CD4-positive, alpha-beta memory T cell (primary cell): ENCODE measurements around the gene TGFA. TPM values are rescaled to one million over a fixed set of nuclear protein-coding genes. Genes with fewer than 3 reads are reported as not detected.

Experiments
- CTCF ChIA-PET: fragments of 350-600 bp; sonication (Branson Sonifier 250); formaldehyde crosslinking; loops from one replicate; lab custom pipeline; 2021; ENCODE audit warnings: inconsistent platforms; ENCODE audit not compliant: partially characterized antibody; lab: Charles Lee
- POLR2A ChIA-PET: fragments of 350-600 bp; sonication (Branson Sonifier 250); formaldehyde crosslinking; loops from one replicate; lab custom pipeline; 2021; ENCODE audit not compliant: partially characterized antibody; lab: Charles Lee
- DNase-seq, 5 donors: peaks; one replicate each; pipeline versions ENCODE4 v3.0.0 to v3.0.0-alpha.2; 2020 to 2022; ENCODE audit warnings: mixed read lengths in 1 of 5
- H3K27ac ChIP-seq: one replicate; pipeline ENCODE4 v1.7.0; 2013; ENCODE audit warnings: low read depth, low read length
- H3K27me3 ChIP-seq: 2 replicates; pipeline ENCODE4 v1.7.0; 2013; ENCODE audit warnings: mild to moderate bottlenecking, low read length, moderate library complexity; ENCODE audit not compliant: insufficient read depth
- H3K36me3 ChIP-seq: 2 replicates; pipeline ENCODE4 v1.7.0; 2013; ENCODE audit warnings: mild to moderate bottlenecking, low read length, moderate library complexity; ENCODE audit not compliant: insufficient read depth
- H3K4me1 ChIP-seq: 2 replicates; pipeline ENCODE4 v1.7.0; 2013; ENCODE audit warnings: mild to moderate bottlenecking, low read length, moderate library complexity; ENCODE audit not compliant: insufficient read depth
- H3K4me3 ChIP-seq, 2 donors: one replicate each; pipeline ENCODE4 v1.7.0; 2013; ENCODE audit warnings: low read length in 2 of 2, mild to moderate bottlenecking in 1 of 2
- H3K9me3 ChIP-seq, 2 donors: one replicate each; pipeline ENCODE4 v1.7.0; 2013; ENCODE audit warnings: low read length in 2 of 2, control low read depth in 1 of 2; ENCODE audit not compliant: control insufficient read depth in 1 of 2
- H3K27ac Mint-ChIP-seq, 7 donors: one replicate each; pipeline ENCODE4 v1.8.0; 2020 to 2021; ENCODE audit warnings: mixed read lengths in 7 of 7, mild to moderate bottlenecking in 6 of 7, inconsistent platforms in 3 of 7, moderate library complexity in 3 of 7
- H3K27me3 Mint-ChIP-seq, 2 donors: one replicate each; pipeline ENCODE4 v1.8.0; 2020 to 2021; ENCODE audit warnings: mixed read lengths in 2 of 2
- H3K36me3 Mint-ChIP-seq, 2 donors: one replicate each; pipeline ENCODE4 v1.8.0; 2020 to 2021; ENCODE audit warnings: mixed read lengths in 2 of 2, inconsistent platforms in 1 of 2, mild to moderate bottlenecking in 1 of 2
- H3K4me1 Mint-ChIP-seq, 4 donors: one replicate each; pipeline ENCODE4 v1.8.0; 2020 to 2021; ENCODE audit warnings: mixed read lengths in 4 of 4, mild to moderate bottlenecking in 1 of 4
- H3K4me3 Mint-ChIP-seq, 8 donors: one replicate each; pipeline ENCODE4 v1.8.0; 2020 to 2021; ENCODE audit warnings: mixed read lengths in 8 of 8, mild to moderate bottlenecking in 7 of 8, moderate library complexity in 6 of 8, inconsistent platforms in 3 of 8
- H3K9me3 Mint-ChIP-seq, 8 donors: one replicate each; pipeline ENCODE4 v1.8.0; 2020 to 2021; ENCODE audit warnings: mixed read lengths in 8 of 8, mild to moderate bottlenecking in 5 of 8, inconsistent platforms in 3 of 8, moderate library complexity in 1 of 8
- intact Hi-C: fragments of 100-400 bp; cut with micrococcal nuclease; formaldehyde crosslinking; loops from one replicate; pipeline ENCODE4 v1.15.1; 2023
- polyA plus RNA-seq, 2 donors: library from polyadenylated mRNA; unstranded; fragments of 300-500 nt; fragmentation: Illumina TruSeq; gene quantifications; one replicate each; pipeline ENCODE4 v1.2.3, GENCODE V29; 2021
- total RNA-seq, 2 experiments: library from RNA; stranded (reverse); gene quantifications; one replicate each; pipeline ENCODE4 v1.2.3, GENCODE V29; 2021

Gene TGFA
- total and polyA plus RNA-seq, 4 experiments from 2014 or later = 0.46 to 4.2 (median 2.3) TPM

DNA sequence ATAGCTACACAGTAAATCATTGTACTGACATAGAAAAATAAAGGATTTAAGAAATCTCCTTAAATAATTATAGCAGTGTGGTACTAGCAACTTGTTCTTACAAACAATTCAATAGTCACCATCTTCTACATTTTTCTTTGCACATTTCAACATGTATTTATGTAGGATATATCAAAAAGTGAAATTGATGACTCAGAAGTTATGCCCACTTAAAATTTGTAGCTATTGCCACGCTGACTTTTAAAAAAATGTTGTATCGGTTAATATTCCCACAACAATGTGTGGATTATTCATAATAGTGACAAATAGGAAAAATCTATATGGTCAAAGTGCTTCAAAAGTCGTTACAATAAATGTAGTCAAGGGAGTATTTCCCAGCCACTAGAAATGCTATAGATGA, 6.7 kb downstream of the TGFA start:
- CTCF ChIA-PET = no interaction called here

DNA sequence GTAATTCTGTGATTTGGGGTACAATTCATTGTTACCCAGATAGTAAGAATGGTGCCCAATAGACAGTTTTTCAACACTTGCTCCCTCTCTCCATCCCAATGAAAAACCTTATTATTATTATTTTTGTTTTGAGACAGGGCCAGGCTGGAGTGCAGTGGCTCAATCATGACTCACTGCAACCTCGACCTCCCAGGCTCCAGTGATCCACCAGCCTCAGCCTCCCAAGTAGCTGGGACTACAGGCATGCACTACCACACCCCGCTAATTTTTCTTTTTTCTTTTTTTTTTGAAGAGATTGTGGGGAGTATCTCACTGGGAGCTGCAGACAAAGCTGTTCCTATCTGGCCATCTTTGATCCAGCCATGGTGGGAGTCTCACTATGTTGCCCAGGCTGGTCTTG, 7.2 kb downstream of the TGFA start:
- H3K4me3 Mint-ChIP-seq = no peak overlapping the region
- ChIA-PET CTCF (no interaction called here), POLR2A (no interaction called here)
- no peaks in the 10 kb centered on the region for H3K9me3 Mint-ChIP-seq
- H3K27me3 ChIP-seq = no peaks in the 10 kb centered on the region
- intact Hi-C loops = no loop called here
- no peak overlapping the region for H3K4me3 ChIP-seq
- H3K4me1 Mint-ChIP-seq = peaks cover 0 to 8% (median 3%) of the 10 kb centered on the region in 4 donors
- H3K36me3 ChIP-seq = no peaks in the 10 kb centered on the region
- peaks cover 1 to 6% of the 10 kb centered on the region in 2 donors for H3K27me3 Mint-ChIP-seq
- H3K36me3 Mint-ChIP-seq = no peaks in the 10 kb centered on the region
- H3K9me3 ChIP-seq = no peaks in the 10 kb centered on the region
- no peak for DNase-seq
- H3K4me1 ChIP-seq = no peaks in the 10 kb centered on the region
- H3K27ac ChIP-seq = no peak overlapping the region
- H3K27ac Mint-ChIP-seq = no peak overlapping the region

More for the DNA sequence above, 6.7 kb downstream of the TGFA start:
- no peak overlapping the region for H3K27ac Mint-ChIP-seq
- no peak overlapping the region for H3K27ac ChIP-seq
- H3K4me3 ChIP-seq = no peak overlapping the region
- H3K36me3 Mint-ChIP-seq = no peaks in the 10 kb centered on the region
- H3K4me1 Mint-ChIP-seq = peaks cover 3 to 13% (median 5%) of the 10 kb centered on the region in 4 donors
- intact Hi-C loops = no loop called here
- peaks cover 1% of the 10 kb centered on the region for H3K4me1 ChIP-seq
- no peaks in the 10 kb centered on the region for H3K36me3 ChIP-seq
- H3K27me3 ChIP-seq = no peaks in the 10 kb centered on the region
- POLR2A ChIA-PET = no interaction called here
- no peak overlapping the region for H3K4me3 Mint-ChIP-seq
- peaks cover 1 to 5% of the 10 kb centered on the region in 2 donors for H3K27me3 Mint-ChIP-seq
- H3K9me3 Mint-ChIP-seq = no peaks in the 10 kb centered on the region
- no peaks in the 10 kb centered on the region for H3K9me3 ChIP-seq
- DNase-seq = no peak

DNA sequence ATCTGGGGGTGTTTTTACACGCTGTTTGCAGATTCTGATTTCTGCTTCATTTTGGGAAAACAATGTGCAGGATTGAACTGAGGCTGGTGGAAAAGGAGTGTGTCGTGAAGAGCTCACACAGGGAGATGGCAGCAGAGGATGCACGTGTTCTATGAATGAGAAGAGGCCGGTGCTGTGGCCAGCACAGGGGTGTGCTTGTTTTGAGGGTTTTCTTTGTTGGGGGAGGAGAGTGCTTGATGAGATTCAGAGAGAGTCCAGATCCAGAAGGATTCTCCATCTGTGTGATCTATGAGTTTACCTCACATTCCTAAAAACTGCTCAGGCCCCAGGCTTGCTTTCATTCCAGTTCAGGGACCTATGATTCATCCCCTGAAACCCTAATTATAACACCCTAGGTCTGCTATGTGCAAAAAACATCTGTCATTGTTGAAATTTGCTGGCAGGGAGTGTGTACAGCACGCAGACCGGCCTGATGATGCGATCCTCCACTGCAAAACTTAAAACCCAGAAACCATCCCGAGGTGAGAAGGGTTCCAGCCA, 12.1 kb downstream of the TGFA start:
- Histone ChIP-seq H3K4me3 (no peak overlapping the region), H3K27me3 (no peaks in the 10 kb centered on the region), H3K27ac (no peak overlapping the region), H3K4me1 (no peaks in the 10 kb centered on the region), H3K36me3 (no peaks in the 10 kb centered on the region), H3K9me3 (no peaks in the 10 kb centered on the region)
- DNase-seq = no peak
- H3K27ac Mint-ChIP-seq = no peak overlapping the region
- POLR2A ChIA-PET = no interaction called here
- no peaks in the 10 kb centered on the region for H3K4me1 Mint-ChIP-seq
- intact Hi-C loops = no loop called here
- peaks cover 0 to 5% (median 2%) of the 10 kb centered on the region in 8 donors for H3K9me3 Mint-ChIP-seq
- H3K27me3 Mint-ChIP-seq = peaks cover 1 to 9% of the 10 kb centered on the region in 2 donors
- H3K36me3 Mint-ChIP-seq = peaks cover 0 to 6% of the 10 kb centered on the region in 2 donors
- CTCF ChIA-PET = no interaction called here
- no peak overlapping the region for H3K4me3 Mint-ChIP-seq

DNA sequence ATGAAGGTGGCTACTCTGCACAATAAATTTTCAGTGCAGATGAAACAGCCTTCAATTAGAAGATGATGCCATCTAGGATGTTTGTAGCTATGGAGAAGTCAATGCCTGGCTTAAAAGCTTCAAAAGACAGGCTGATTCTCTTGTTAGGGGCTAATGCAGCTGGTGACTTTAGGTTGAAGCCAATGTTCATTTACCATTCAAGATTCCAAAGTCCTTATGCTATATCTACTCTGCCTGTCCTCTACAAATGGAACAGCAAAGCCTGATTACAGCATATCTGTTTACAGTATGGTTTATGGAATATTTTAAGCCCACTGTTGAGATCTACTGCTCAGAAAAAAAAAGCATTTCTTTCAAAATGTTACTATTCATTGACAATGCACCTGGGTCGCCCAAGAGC, 15.8 kb downstream of the TGFA start:
- Mint-ChIP-seq H3K27me3 (peaks cover 5 to 9% of the 10 kb centered on the region in 2 donors), H3K4me3 (no peak overlapping the region), H3K4me1 (no peaks in the 10 kb centered on the region), H3K9me3 (peaks cover 0 to 11% (median 8%) of the 10 kb centered on the region in 8 donors), H3K27ac (no peak overlapping the region), H3K36me3 (peaks cover 2 to 13% of the 10 kb centered on the region in 2 donors)
- ChIA-PET POLR2A (no interaction called here), CTCF (interaction anchor here (0.6 to 0.8 kb wide), 2 partner anchors 15 to 231 kb away, joined by 3 read pairs; no protein-coding TSS in a partner anchor)
- Histone ChIP-seq H3K27me3 (no peaks in the 10 kb centered on the region), H3K4me3 (no peak overlapping the region), H3K9me3 (no peaks in the 10 kb centered on the region), H3K27ac (no peak overlapping the region), H3K4me1 (no peaks in the 10 kb centered on the region), H3K36me3 (no peaks in the 10 kb centered on the region)
- DNase-seq = no peak
- intact Hi-C loops = no loop called here

DNA sequence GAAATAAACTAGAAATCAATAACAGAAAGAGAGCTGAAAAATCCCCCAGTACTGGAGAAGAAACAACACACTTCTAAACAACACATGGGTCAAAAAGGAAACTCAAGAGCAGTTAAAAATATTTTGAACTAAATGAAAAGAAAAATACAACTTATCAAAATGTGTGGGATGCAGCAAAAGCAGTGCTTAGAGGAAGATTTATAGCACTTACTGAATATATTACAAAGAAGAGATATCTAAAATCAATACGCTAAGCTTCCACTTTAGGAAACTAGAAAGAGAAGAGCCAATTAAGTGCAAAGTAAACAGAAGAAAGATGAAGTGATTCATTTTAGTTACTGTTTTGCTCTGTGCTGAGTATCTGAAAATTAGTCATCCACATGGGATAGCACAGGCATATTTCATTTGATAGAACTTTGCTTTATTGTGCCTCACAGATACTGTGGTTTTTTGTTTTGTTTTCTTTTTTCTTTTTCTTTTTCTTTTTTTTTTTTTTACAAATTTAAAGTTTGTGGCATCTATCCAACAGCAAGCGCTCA, 17.0 kb downstream of the TGFA start:
- peaks cover 0 to 2% (median 0%) of the 10 kb centered on the region in 4 donors for H3K4me1 Mint-ChIP-seq
- H3K27me3 Mint-ChIP-seq = peaks cover 5 to 7% of the 10 kb centered on the region in 2 donors
- DNase-seq = no peak
- ChIA-PET POLR2A (no interaction called here), CTCF (interaction anchor here (0.7 kb wide), 1 partner anchor 12 kb away, joined by 4 read pairs; no protein-coding TSS in a partner anchor)
- H3K9me3 Mint-ChIP-seq = peaks cover 0 to 11% (median 8%) of the 10 kb centered on the region in 8 donors
- H3K27me3 ChIP-seq = no peaks in the 10 kb centered on the region
- no peak overlapping the region for H3K4me3 Mint-ChIP-seq
- no peak overlapping the region for H3K27ac ChIP-seq
- no peaks in the 10 kb centered on the region for H3K9me3 ChIP-seq
- intact Hi-C loops = no loop called here
- H3K36me3 Mint-ChIP-seq = peaks cover 2 to 14% of the 10 kb centered on the region in 2 donors
- no peaks in the 10 kb centered on the region for H3K36me3 ChIP-seq
- H3K4me1 ChIP-seq = no peaks in the 10 kb centered on the region
- no peak overlapping the region for H3K27ac Mint-ChIP-seq
- no peak overlapping the region for H3K4me3 ChIP-seq

DNA sequence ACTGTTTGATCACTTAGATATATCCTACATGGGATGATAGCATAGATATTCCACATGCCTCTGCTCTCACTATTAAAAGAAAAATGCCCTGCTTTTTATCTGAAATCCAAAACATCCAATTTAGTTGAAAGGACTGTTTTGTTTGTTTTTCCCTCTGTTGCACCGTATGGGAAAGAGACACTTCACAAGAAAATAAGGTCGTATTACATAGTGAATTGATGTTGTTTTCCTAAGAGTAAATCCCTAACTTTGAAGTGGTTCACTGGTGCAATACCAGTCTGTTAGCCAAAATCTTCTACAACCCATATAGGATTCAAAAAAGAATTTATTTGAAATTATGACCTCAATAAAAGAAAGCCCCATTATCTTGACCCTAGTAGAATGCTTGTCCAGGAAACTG, 18.1 kb downstream of the TGFA start:
- intact Hi-C loops = no loop called here
- peaks cover 0 to 4% (median 0%) of the 10 kb centered on the region in 4 donors for H3K4me1 Mint-ChIP-seq
- H3K27me3 ChIP-seq = no peaks in the 10 kb centered on the region
- H3K4me1 ChIP-seq = no peaks in the 10 kb centered on the region
- ChIA-PET POLR2A (no interaction called here), CTCF (no interaction called here)
- H3K9me3 Mint-ChIP-seq = peaks cover 0 to 11% (median 10%) of the 10 kb centered on the region in 8 donors
- no peak overlapping the region for H3K4me3 ChIP-seq
- H3K27me3 Mint-ChIP-seq = peaks cover 4 to 5% of the 10 kb centered on the region in 2 donors
- no peak overlapping the region for H3K27ac Mint-ChIP-seq
- no peak overlapping the region for H3K4me3 Mint-ChIP-seq
- no peak for DNase-seq
- H3K36me3 Mint-ChIP-seq = peaks cover 2 to 17% of the 10 kb centered on the region in 2 donors
- no peaks in the 10 kb centered on the region for H3K9me3 ChIP-seq
- H3K27ac ChIP-seq = no peak overlapping the region
- no peaks in the 10 kb centered on the region for H3K36me3 ChIP-seq

DNA sequence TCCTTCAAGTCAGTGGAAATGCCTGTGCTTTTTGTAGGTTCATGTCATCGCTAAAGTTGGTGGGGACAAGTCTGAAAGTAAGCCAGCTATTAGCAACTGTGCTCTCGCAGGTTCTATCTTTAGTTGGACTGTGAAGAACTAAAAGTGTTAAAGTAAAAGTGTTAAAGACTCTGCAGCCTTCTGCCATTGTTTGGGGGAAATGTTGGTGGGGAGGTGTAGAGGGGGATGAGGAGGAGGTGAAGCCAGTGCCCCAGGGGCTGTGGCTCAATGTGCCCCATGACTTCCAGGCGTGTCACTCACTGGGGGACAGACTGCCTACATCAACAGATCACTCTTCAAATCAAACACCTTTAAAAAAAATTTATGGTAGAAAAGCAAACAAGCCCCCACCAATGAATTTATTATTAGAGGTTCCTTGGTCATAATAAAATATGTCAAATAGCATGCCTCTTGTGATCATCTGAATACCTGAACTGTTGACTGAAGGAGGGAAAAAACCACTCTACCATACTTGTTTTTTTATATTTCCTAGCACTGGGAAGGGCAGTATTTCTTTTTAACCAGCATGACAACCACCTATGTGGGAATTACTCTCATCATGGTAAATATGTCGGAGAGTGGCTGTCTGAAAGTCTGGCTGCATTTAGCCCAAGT, 19.3 kb downstream of the TGFA start:
- H3K4me3 Mint-ChIP-seq = no peak overlapping the region
- Histone ChIP-seq H3K36me3 (no peaks in the 10 kb centered on the region), H3K9me3 (no peaks in the 10 kb centered on the region), H3K4me3 (no peak overlapping the region), H3K27ac (no peak overlapping the region), H3K27me3 (no peaks in the 10 kb centered on the region), H3K4me1 (no peaks in the 10 kb centered on the region)
- intact Hi-C loops = no loop called here
- POLR2A ChIA-PET = no interaction called here
- peaks cover 4 to 5% of the 10 kb centered on the region in 2 donors for H3K27me3 Mint-ChIP-seq
- no peak overlapping the region for H3K27ac Mint-ChIP-seq
- peaks cover 2 to 17% of the 10 kb centered on the region in 2 donors for H3K36me3 Mint-ChIP-seq
- no peak for DNase-seq
- H3K9me3 Mint-ChIP-seq = peaks cover 0 to 11% (median 10%) of the 10 kb centered on the region in 8 donors
- peaks cover 0 to 4% (median 0%) of the 10 kb centered on the region in 4 donors for H3K4me1 Mint-ChIP-seq
- CTCF ChIA-PET = no interaction called here
